Skeletal muscle cell (primary cell): Measurements from ENCODE around the gene OR2G3.

Experiments
- DNase-seq: peaks from one replicate; pipeline ENCODE4 v3.0.0-alpha.2; 2010; ENCODE audit warnings: low read depth
- H3K4me3 ChIP-seq: 2 replicates; pipeline ENCODE4 v1.5.1; 2011; ENCODE audit warnings: low read depth, mild to moderate bottlenecking, control low read depth, low read length, moderate library complexity

OR2G3 gene

DNA sequence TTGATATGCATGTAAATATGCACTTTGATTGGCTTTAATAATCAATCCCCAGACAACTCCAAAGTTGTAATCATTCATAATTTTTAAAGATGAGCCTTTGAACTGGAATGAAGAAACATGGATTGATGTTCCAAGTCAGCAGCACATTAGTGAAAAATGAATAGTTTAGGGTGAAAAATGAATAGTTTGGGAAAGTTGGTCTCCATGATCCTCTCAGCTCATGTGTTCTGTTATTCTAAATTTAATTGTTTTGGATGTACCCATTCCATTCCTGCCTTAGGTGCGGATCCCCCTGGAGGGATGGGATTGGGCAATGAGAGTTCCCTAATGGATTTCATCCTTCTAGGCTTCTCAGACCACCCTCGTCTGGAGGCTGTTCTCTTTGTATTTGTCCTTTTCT lies at the start of gene OR2G3:
Gene OR2G3 (plus strand): TSS at position 301 of the 400 bp plus-strand sequence. CDS start 0 bp downstream, at position 301.
- no peak within 1 kb of the TSS for H3K4me3 ChIP-seq
- DNase-seq, result no peak

DNA sequence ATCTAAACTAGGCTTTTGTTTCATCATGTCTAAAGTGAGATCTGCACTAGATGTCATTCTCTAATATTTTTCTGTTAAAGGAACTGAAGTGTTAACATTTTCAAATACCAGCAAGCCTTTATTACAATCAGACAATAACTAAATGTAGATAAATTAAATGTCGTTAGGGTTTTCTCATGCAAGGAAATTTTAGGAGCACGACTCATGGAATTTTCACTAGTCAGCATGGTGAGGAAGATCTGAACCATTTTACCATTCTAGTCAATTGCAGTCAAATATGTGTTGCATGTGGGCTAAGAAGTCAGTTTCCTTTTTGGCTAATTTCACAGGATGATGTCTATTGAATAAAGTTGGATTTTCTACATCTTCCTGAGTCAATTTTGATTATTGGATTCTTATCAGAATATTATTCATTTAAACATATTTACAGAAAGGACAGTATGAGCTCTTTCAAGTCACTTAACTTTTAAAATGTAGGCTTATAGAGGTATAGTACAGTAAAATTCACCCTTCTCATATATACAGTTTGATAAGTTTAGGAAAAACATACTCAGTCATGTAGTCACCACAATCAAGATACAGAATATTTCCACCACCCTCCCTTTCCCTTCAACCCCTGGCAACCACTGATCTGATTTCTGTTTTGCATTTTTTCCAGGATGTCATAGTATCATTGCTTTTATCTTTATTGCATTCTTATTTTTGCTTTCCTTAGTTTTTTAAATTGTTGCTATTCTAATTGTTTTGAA lies 47.3 kb upstream of the OR2G3 start:
- no peak overlapping the region for H3K4me3 ChIP-seq
- DNase-seq, result no peak

DNA sequence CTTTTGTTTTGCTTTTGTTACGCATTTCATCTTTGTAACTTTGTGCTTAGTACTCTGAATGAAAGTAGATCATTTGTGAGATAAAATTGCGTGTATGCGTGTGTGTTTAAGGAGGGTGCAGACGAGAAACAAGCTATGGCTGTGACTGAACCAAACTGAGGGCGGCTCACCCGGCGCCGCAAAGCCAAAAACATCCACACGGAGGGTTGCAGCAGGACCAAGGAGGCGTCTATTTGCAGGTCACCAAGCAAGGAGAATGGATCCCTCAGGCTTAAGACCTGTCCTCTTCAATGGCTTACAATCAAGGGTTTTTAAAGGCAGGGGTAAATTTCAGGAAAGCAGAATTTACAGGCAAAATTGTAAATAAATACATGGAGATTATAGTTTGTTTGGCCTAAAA lies 43.7 kb upstream of the OR2G3 start:
- no peak overlapping the region for H3K4me3 ChIP-seq
- no peak for DNase-seq

DNA sequence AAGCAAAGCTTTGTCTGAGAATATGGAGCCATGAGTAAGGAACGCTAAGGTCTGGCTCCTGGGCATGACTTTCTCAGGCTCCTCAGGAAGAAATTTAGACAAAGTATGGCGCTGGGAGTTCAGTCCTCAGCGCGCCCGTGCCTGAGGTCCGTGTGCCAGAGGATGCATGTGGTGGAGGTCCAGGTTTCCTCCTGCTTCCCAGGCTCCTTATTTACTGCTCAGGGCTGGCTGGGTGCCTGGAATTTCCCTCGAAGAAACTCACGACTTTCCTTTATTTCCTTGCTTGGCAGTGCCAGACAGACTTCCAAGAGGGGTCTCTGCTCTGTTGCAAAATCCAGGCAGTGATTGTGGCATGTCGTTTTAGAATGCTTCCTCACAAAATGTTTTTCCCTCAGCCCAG lies 43.2 kb upstream of the OR2G3 start:
- no peak for DNase-seq

DNA sequence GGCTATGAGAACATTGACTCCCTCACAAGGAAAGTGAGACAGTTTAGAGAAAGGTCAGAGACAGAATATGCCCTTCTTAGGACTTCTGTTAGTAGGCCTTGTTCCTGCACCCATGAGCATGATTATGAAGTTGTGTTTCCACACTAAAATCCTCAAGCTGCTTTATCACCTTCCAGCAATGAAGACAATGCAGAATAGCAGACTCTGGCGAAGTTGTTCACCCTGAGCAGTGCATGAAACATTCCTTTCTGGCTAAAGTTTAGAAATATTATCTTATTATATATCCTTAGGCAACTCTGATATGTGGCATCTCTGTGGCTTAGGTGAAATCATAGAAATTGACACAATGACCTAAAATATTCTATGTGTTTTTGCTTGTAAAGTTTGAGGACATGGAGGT lies 31.1 kb upstream of the OR2G3 start:
- no peak for DNase-seq
- no peak overlapping the region for H3K4me3 ChIP-seq

More for the DNA sequence above, 43.2 kb upstream of the OR2G3 start:
- H3K4me3 ChIP-seq, result no peak overlapping the region

DNA sequence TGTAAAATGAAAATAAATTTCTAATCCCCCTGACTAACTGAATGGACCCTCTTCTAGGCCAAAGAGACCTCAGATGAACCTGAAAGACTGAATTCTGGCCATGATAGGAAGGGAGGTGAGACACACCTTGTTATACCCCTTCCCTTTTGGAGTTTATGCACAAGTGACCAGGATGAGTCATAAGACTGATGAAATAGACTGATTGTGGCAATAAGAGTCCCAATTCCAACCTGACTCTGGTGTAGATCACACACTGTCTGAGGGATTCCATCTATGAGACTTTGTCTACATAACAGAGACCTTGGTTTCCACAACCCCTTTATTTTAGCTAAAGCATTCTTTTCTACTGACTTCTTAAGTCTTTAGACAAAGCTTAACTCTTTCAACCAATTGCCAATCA lies 30.7 kb upstream of the OR2G3 start:
- DNase-seq, result no peak
- H3K4me3 ChIP-seq, result no peak overlapping the region

DNA sequence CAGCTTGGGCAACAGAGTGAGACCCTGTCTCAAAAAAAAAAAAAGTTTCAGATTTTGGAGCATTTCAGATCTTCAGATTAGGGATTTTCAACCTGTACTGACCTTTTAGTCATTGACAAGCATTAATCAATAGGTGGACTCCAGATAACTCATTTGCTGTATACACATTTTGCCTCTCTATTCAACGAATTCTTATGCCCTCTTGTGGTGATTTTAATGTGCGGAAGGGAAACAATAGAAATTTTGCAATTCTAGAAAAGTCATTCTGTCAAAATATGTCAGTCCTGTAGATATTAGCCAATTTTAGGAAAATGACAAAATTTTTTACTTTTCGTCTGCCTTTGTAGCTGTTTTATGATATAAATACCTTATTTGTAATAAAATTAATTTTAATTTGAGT lies 28.9 kb upstream of the OR2G3 start:
- no peak for DNase-seq
- H3K4me3 ChIP-seq, result no peak overlapping the region

DNA sequence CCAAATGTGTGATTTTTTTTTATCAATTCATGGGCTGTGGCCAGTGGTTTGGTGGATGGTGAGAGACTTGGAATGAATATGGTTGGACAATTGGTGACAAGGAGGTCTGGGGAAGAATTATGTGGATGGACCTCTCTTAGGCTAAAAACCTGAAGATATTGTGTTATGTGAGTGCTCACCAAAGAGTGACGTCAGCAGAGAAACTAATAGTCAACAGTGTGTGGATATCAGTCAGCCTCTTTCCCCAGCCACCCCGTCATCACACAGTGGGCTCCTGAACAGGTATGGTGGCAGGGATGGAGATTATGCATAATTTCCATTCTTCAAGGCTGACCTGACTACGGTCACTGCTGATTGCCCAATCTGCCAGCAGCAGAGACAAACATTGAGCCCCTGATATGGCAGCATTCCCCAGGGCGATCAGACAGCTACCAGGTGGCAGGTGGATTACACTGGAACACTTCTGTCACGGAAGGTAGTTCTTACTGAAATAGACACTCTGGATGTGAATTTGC lies 26.4 kb upstream of the OR2G3 start:
- no peak for DNase-seq

DNA sequence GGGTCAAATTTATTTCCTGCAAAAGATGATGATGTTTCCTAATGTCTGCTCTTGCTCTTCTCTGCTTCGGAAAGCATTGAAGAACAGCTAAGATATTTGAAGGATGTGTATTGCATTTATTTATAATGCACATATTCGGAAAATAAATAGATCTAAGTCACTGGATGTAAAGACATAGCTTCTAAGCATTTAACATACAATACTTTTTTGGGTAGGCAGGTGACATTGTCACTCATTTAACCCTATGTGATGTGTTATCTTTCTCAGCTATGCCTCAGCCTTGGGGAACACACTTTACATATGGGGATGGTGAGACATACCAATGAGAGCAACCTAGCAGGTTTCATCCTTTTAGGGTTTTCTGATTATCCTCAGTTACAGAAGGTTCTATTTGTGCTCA lies 17.3 kb upstream of the OR2G3 start, which contains the start of gene OR2G2:
Gene OR2G2 (plus strand): TSS at position 301 of the 400 bp plus-strand sequence. CDS start 0 bp downstream, at position 301.
- H3K4me3 ChIP-seq, result no peak within 1 kb of the TSS
- DNase-seq, result no peak

More for the DNA sequence above, 26.4 kb upstream of the OR2G3 start:
- no peak overlapping the region for H3K4me3 ChIP-seq

DNA sequence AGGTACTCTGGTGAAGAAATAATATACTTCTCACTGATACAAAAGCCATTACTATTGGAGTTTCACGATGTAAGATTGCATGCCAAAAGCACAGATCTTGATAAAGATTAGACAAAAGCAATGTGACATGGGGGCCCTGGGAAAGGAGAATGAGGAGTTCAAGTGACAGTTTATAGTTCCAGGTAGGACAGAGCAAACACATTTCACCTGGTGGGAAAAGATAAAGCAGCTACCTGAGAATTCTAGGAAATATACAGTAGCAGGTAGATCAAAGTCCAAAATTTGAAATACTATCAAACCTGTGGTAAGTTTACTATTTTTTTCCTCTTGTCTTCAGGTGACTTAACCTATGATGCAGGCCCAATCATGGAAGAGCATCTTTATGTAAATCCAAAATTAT lies 8.0 kb downstream of the OR2G3 start:
- no peak overlapping the region for H3K4me3 ChIP-seq
- DNase-seq, result no peak

DNA sequence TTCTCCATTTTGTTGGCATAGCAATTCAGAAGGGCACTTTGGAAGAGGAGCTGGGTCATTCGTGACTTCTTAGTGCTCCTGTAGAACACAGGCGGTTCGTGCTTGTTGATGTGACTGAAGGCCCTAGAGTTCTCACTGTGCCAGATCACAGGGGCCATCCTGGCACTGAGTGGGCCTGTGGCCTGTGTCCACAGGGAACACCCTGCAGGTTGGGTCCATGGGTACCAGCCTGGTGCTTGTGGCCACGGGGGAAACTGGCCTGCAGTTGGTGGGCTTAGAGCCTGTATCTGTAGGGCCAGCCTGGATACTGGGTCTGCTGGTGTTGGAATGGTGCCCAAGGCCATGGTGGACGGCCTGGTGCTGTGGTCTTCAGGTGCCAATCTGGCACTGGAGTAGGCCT lies 9.2 kb downstream of the OR2G3 start:
- DNase-seq, result no peak
- H3K4me3 ChIP-seq, result no peak overlapping the region

DNA sequence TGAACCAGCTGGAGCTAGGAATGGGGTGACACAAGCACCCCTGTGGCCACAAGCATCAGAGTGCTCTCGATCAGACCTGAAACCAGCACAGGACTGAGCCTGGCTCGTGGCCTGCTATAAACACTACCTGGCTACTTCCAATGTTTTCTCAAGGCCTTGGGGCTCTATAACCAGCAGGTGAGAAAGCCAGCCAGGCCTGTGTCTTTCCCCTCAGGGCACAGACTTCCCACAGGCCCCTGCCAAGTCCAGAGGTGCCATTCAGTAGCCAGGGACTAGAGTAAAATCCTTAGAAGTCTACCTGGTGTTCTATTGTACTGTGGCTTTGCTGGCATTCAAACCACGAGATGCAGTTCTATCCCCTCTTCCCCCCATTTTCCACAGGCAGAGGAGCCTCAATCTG lies 22.6 kb downstream of the OR2G3 start:
- DNase-seq, result no peak

DNA sequence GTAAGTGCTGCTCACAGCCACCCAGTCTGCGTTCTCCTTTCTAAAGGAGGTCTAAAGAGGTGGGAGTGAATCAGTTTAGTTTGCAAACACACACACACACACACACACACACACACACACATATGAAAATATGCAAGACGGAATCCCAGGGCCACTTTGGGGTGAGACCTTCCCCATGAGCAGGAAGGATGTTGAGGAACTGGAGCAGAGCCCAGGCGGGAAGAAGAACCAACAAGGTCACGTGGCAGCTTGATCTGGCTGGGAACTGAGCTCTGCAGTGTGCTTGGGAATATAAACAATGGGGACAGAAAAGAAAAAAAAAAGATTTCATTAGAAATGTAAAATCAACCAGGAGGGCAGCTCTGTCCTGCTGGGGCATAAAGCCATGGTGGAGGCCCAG lies 32.6 kb downstream of the OR2G3 start:
- DNase-seq, result no peak
- no peak overlapping the region for H3K4me3 ChIP-seq

More for the DNA sequence above, 22.6 kb downstream of the OR2G3 start:
- no peak overlapping the region for H3K4me3 ChIP-seq

DNA sequence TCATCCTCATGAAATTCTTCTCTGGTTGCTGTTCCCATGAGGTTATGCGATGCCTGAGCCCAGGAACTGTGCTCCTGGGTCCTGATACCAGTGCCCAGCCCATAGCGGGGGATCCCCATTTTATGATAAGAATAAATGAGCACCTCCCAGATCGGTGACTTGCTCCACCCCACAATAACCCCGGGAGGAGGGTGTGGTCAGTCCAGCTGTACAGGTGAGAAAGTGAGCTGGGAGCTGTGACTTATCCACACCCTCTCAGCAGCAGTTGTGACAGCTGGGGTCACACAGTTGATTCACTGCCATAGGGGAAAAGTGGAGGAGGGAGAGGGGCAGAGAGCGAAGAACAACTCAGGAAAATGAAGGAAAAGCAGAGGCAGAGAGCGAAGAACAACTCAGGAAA lies 33.4 kb downstream of the OR2G3 start:
- H3K4me3 ChIP-seq, result peak overlapping the region; percentile 49
- DNase-seq, result no peak

DNA sequence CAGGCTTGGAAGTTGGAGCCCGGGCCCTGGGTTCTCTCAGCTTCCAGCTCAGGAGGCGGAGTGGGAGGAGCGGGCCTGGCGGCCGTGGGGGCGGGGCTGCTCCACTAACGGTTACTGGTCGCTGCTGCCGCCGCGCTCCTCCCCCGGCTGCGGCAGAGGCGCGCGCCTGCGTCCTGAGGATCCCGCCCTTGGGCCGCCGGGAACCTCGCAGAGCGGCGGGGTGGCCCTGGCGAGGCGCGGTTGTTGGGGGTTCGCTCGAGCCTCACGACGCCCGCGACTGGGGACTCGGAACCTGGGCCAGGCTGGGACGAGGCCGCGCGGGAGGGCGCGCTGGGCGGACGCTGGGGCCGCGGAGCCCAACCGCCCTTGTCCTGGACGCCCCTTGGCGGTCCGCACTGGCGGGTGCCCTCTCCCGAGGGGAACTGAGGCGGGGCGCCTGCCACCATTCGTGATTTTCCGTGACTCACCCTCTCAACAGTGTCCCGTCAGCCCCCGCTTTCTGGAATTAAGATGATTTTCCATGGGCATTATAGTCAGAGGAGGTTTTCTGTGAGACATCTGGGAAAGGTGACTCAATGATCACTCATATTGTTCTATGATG lies 34.1 kb downstream of the OR2G3 start:
- peak; percentile 49 for DNase-seq
- peak overlapping the region; percentile 49 for H3K4me3 ChIP-seq

DNA sequence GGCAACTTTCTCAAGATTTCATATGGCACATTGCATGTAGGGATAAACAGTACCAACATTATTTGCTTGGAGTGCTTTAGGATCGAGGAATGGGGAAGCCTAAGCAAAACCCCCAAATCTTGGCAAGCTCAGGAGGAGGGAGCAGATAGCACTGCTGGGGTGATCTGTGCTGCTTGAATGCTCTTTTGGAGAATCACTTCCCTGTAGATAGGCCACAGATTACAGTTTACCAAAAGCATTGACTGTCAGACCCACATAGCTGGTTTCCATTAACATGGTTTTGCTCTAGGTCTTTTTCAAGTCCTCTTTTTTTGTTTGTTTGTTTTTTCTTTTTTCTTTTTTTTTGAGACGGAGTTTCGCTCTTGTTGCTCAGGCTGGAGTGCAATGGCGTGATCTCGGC lies 37.4 kb downstream of the OR2G3 start:
- no peak overlapping the region for H3K4me3 ChIP-seq
- DNase-seq, result no peak

DNA sequence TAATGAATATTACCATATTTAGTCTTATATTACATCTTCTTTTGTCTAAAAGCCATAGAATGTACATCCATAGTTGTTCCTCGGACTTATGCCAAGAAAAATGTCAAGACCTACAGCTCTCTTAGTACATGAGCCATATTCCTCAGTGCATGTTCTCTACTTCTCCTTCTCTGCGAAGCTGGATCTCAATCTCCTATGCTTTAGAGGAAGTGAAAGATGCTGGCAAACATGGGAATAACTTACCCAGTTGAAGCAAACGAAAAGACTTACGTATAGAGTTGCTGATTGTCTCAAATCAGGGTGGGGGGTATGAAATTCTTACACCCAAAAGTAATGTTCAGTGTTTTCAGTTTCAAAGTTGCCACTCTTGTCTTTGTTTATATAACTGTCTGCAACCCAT lies 41.5 kb downstream of the OR2G3 start:
- DNase-seq, result no peak
- no peak overlapping the region for H3K4me3 ChIP-seq

DNA sequence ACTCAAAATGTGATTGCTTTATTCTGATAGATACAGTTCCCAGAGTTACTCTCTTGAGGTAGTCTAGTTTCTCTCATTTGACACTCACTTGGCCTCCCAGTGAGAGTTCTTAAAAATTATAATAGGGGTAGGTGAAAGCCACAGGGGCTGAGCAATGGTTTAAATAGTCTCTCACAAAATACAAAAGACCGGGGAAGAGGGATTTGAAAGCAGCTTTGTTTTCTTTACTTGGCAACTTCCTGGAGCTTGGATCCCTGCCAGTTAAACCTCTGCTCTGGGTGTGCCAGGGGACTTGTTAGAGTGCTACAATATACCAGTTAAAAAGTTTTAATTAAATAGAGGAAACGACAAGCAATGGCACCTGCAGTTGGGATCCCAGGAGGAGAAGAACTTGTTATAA lies 42.5 kb downstream of the OR2G3 start:
- DNase-seq, result no peak
- no peak overlapping the region for H3K4me3 ChIP-seq

DNA sequence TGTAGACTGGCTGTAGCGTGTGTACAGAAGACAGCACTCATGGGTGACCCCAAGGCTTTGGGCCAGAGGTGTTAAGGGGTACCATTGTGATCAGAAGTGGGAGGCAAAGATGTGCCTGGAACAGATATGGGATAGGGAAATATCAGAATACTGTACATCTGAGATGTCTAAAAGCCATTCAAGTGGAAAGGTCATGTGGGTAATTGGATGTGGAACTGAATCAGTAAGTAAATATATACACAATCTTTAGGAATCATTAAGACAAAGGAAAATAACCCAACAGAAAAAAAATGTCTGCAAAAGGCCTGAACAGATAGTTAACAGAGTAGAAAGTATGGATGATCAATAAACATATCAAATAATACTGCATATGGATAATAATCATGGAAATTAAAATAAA lies 47.7 kb downstream of the OR2G3 start:
- no peak for DNase-seq
- no peak overlapping the region for H3K4me3 ChIP-seq
